ENCODE results near the gene PAWR.

PAWR gene, protein sequence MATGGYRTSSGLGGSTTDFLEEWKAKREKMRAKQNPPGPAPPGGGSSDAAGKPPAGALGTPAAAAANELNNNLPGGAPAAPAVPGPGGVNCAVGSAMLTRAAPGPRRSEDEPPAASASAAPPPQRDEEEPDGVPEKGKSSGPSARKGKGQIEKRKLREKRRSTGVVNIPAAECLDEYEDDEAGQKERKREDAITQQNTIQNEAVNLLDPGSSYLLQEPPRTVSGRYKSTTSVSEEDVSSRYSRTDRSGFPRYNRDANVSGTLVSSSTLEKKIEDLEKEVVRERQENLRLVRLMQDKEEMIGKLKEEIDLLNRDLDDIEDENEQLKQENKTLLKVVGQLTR

DNA sequence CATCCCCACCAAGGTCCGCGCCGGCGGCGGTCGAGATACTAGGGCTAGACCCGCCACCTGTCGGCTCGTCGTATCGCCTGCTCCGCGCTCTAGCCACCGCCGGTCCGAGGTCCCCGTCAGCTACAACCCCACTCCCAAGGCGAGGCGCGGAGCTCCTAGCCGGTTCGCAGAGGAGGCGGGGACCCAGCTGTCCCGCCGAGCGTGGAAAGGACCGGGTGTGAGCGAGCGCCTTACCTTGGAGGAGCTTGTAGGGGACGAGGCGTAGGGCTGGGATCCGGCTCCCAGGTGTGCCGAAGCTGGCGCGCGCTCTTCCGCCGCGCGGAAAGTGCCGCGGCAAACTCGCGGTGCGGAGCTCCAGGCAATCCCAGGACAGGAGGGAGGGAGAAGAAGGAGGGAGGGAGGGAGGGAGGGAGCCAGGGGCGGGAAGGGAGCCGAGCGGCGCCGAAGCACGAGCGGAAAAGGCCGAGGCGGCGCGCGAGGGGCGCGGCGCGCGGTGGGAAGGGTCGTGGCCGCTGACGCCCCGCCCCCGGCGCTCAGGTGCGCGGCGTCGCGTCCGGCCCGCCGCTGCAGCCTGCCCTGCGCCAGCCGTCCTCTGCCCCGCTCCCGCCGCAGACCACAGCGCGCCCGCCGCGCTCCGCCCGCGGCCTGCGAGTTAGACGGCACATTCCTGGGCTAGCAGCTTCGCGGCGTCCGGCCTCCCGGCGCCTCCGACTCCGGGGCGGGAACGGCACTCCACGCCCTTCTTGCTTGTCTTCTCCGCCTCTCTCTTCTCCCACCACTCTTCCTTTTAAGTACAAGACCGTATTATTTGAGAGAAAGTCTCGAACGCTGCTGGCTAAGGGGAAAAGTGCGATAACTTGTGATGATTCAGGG, at the start of gene PAWR:
Gene PAWR, minus strand, starts transcription at position 327 of the 873 bp plus-strand sequence. CDS start 720 bp downstream, outside the sequence.
- peak; percentile 84 for DNase-seq (ENCODE audit: low spot score)

DNA sequence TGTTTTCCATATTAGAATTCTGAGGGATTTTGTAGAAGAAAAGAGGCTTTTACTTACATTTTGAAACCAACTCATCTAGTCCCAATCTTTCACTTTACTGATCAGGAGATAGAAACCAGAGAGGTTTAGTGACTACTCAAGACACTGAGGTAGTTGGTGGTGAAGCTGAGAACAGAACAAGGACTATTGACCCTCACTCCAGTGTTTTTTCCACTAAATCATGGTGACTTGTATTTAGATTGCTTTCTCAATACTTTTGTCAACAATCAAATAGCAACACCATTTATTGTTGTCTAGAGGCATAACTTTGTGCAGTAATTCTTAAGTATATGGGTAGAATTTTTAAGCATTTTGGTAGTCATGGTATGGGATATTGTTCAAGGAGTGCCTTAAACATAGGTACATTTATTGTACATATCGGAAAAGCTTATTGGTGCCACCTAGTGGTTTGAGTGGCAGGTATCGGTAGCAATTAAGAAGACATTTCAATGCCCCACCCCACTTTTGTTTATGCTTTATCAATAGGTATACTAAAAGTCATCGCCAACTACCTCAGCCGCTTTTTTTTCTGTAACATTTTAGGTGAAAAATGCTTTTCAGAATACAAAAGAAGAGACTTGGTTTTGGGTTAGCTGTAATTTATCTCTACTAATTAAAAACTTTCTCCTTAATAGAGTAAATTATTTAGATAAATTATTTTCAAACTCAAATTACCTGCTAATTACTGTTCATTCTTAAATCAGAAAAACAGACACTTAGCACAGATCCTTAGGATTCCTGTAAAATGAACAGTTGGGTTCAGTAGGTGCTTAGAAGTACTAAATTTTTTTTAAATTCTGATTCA, 47.3 kb upstream of the PAWR start:
- DNase-seq (ENCODE audit: low spot score): peak; percentile 48

DNA sequence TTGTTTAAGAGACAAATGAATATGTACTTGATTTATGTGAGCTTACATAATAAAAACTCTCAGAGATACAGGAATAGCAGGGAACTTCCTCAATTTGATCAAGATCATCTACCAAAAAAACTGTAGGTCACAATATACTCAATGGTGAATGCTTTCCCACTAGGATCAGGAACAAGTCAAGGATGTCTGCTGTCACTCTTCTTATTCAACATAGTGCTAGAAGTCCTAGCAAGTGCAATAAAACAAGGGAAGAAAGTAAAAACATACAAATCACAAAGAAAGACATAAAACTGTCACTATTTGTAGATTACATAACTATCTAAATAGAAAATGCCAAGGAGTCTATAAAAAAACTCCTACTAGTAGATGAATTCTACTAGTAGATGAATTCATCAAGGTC, 41.9 kb upstream of the PAWR start:
- DNase-seq (ENCODE audit: low spot score): no peak

DNA sequence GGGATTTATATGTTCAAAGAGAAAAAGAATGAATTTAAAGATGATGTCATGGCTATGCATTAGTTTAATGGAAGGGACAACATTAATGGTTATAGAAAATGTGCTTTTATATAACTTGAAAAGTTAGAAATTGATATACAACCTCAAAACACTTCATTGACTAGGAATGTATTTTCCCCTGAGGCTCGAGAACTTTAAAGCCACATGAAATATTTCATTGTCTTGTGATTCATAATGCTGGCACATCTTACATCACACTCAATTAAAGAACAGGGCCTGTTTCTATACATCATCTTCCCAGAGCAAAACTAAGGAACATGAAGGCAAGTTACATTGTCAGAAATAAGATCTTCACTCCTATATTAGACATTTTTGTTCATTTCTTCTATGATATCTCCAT, 35.2 kb upstream of the PAWR start:
- no peak for DNase-seq (ENCODE audit: low spot score)

DNA sequence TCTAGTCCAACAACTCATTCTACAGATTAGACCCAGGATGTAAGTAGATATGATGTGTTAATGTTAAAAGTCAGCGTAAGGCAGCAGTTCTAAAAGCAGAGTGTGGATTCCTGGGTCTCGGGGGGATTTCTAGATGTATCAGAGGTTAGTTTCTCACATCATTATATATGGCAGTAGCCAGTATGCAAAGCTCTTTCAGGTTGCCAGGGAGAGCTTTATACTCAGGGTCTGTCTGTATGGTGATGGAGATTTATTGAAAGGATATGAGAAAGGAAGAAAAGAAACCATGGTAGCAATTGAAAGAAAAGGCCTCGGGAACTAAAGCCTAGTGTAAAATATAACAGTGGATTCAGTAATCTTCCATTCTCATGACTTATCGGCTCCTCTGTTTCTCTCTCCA, 26.2 kb upstream of the PAWR start:
- DNase-seq (ENCODE audit: low spot score): no peak

DNA sequence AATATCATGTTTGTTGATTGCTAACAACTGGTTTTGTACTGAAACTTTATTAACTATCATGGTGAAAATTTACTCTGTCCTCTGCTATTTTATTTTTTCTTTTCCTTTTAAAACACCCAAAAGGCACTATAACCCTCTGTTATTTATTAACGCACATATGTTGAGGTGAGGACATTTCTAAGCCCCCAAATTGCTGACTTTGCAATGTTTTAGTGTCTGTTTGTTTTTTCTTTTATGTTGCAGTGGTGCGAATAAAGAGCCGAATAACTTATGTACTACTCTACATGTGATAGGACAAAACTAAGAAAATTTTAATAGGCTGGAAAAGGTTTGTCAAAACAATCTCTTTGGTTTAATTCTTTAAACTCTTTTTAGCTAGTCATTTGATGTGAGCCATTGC, 24.5 kb upstream of the PAWR start:
- DNase-seq (ENCODE audit: low spot score): no peak

DNA sequence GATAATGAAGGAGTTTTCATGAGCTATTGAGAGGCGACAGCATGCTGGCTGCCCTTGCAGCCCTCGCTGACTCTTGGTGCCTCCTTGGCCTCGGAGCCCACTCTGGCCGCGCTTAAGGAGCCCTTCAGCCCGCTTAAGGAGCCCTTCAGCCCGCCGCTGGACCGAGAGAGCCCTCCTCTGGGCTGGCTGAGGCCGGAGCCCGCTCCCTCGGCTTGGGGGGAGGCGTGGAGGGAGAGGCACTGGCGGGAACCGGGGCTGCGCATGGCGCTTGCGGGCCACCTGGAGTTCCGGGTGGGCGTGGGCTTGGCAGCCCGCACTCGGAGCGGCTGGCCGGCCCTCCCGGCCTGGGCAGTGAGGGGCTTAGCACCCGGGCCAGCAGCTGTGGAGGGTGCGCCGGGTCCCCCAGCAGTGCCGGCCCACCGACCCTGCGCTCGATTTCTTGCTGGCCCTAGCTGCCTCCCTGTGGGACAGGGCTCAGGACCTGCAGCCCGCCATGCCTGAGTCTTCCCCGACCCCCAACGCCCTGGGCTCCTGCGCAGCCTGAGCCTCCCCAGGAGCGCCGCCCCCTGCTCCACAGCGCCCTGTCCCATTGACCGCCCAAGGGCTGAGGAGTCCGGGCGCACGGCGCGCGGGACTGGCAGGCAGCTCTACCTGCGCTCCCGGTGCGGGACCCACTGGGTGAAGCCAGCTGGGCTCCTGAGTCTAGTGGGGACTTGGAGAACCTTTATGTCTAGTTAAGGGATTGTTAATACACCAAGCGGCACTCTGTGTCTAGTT, 20.1 kb upstream of the PAWR start:
- no peak for DNase-seq (ENCODE audit: low spot score)

DNA sequence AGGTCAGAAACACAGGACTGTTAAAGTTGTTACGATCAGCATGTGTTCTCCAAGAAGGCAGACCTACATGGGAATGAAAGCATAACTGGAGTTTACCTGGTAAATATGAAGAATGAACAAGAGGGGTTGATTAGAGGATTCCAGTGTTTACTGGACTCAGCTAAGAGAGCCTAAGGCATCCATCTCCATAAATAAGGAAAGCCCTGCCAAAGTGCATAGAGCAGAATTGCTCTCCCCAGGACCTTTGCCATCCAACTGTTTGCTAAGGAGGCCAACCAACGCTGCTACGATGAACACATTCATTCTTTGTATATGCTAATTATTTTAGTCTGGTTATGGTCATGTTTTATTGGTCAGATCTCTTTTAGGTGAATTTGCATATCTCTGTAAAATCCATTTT, 17.1 kb upstream of the PAWR start:
- no peak for DNase-seq (ENCODE audit: low spot score)

DNA sequence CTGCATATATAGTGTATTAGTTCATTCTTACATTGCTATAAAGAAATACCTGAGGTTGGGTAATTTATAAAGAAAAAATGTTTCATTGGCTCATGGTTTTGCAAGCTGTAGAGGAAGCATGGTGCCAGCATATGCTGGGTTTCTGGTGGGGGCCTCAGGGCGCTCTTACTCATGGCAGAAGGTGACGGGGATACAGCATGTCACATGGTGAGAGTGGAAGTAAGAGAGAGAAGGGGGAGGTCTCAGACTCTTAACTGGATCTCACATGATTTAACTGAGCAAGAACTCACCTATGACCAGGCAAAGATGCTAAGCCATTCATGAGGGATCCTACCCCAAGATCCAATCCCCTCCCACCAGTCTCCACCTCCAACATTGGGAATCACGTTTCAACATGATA, 15.9 kb upstream of the PAWR start:
- DNase-seq (ENCODE audit: low spot score): no peak

DNA sequence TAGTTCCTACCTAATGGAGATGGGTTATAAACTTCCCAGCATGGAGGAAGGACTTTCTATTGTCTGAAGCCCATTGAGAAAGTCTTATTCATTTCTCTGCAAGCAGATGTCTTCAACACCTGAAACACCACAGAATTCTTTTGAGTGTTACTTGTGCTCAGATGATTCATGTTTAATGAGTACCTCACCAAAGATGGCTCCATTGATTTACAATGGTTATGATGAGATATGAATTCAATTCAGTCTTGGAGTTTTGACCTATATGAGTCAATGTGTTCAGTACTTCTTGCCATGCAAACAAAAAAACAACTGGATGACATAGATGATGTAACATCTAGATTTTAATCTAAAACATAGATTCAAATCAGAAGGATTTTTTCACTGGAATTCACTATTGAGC, 15.4 kb upstream of the PAWR start:
- DNase-seq (ENCODE audit: low spot score): no peak

DNA sequence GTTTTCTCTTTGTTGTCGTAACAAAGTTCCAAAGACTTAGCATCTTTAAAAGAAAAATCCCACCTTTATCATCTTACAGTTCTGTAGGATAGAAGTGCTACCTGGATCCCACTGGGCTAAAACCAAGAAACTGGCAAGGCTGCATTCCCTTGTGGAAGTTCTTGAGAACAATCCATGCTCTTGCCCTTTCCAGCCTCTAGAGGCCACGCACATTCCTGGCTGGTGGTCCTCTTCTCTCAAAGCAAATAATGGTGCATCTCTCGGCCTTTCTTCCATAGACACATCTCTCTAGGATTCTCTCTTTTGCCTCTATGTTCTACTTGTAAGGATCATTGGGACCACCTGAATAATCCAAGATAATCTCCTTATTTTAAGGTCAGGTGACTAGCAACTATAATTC, 8.2 kb upstream of the PAWR start:
- DNase-seq (ENCODE audit: low spot score): no peak

DNA sequence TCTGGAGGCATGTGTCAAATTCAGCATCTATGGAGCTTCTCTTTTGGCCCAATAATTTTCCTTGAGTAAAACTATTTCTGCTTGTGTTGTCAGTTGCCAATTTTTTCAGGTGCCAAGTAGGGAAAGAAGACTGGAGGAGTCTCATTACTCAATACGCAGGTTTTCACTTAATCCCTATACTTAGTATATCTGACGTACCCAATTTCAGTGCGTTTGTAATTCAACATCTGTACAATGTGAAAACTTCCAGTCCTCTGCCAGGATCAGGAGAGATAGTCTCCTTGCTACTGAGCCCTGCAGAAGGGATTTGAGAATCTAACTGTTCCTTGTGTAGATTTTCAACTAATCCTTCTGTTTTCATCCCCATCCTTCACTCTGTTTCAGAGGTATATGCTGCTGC, 5.7 kb upstream of the PAWR start:
- DNase-seq (ENCODE audit: low spot score): no peak

DNA sequence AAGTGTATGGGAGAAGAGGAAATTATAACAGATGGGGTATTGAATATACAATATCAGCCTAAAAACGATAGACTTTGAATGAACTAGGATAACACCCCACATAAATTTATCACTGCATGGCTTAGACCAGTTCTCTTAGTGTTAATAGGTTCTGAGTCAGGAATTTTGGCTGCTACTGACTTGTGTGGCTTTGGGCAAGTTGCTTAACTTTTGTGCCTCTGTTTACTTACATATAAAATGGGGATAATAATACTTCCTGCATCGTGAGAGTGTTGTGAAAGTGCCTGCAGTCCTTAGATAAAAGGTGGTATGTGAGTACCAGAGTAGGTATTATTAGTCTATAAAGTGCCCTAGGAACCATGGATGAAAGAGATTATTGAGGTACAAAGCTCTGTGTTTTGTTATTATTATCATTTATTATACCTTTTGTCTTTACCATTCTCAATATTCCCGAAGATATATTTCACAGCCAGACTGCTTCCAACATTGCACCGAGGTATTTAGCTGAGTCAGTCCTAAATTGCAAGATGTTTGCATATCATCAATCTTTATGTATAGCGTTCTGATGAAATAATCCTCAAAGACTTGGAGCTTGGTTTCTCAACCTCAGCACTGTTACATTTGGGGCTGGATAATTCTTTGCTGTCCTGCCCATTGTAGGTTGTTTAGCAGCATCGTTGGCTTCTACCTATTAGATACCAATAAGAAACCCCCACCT, 2.3 kb upstream of the PAWR start:
- DNase-seq (ENCODE audit: low spot score): no peak

DNA sequence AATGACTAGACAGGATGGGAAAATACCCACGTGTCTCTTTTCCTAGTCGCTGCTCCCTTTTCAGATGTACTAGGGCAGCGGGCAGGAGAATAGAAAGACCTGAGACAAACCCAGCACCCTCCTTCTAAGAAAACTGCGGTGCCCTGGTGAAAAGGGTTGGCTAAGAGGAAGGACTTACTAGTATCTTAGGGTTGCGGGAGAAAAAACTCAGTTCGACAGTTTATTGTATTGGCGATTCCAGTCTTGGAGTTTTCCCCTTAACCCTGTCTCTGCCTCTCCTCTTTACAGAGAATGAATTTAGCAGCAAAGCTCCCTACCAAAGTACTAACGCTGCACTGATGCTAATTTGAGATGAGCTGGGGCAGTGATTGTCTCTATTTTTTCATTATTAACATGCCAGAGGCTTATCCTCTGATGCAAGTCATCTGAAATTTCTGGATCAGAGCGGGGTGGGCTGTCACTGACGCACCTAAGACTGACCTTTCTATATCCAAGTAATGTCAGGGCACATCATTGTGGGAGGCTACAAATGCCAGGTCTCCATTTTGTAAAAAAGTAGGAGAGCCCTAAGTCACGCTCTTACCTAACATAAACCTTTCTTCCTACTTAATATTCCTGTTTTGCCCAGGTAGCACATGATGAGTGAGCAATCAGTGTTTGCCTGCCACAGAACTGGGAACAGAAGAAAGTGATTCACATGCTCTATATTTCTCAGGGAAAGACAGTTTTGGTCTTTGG, 916 bp upstream of the PAWR start:
- peak; percentile 7 for DNase-seq (ENCODE audit: low spot score)

DNA sequence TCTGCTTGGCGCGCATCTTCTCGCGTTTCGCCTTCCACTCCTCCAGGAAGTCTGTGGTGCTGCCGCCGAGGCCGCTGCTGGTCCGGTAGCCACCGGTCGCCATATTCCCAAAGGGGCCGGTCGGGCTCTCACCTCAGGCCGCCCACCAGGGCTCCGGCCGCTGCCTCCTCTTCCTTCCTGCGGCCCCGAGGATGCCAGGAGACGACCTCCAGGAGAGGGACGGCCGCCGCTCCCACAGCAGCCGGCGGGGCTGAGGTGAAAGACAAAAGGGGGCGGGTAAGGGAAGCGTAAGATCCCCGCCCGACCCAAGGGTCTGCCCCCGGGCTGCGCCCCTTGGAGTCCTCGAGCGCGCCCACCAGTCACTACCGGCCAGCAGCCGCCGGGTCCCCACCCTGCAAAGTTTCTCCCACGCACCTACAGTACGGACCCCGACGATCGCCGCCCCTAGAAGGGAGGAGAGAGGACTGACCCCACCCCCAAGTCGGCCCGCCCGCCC, 574 bp downstream of the PAWR start:
- DNase-seq (ENCODE audit: low spot score): no peak

DNA sequence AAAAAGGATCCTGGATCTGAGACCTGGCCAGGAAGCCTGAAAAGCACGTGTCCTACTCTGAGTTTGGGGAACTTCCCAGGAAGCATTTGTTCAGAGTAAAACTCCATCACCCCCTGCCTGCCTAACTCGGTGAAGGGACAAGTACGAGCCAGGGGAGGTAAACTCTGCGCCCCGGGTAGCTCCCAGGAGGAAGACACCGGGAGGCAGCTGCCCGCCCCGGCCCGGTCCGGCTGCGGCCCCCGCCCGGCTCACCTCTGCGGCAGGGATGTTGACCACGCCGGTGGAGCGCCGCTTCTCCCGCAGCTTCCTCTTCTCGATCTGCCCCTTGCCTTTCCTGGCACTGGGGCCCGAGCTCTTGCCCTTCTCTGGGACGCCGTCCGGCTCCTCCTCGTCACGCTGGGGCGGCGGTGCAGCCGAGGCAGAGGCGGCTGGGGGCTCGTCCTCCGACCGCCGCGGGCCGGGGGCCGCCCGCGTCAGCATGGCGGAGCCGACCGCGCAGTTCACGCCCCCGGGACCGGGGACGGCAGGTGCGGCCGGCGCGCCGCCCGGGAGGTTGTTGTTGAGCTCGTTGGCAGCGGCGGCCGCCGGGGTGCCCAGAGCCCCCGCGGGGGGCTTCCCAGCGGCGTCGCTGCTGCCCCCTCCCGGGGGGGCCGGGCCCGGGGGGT, 1.2 kb downstream of the PAWR start:
- peak; percentile 56 for DNase-seq (ENCODE audit: low spot score)

DNA sequence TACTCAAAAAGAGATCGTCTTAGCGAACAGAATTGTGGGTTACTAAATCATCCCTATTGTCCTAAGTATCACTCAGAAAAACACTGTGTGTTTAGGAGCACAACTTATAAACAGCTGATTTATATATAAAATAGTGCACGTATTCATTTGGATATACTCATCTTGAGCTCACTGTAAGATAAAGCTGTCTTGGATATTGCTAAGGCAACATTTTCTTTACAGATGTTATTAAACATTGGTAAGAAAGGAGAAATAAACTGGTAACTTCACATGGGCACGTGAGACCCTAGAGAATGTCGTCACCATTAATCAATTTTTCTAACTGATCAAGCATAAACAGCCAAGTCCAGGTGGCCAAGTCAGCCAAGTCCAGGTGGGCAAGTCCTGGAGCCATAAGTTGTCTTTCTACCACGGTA, 1.7 kb downstream of the PAWR start:
- DNase-seq (ENCODE audit: low spot score): peak; percentile 10

DNA sequence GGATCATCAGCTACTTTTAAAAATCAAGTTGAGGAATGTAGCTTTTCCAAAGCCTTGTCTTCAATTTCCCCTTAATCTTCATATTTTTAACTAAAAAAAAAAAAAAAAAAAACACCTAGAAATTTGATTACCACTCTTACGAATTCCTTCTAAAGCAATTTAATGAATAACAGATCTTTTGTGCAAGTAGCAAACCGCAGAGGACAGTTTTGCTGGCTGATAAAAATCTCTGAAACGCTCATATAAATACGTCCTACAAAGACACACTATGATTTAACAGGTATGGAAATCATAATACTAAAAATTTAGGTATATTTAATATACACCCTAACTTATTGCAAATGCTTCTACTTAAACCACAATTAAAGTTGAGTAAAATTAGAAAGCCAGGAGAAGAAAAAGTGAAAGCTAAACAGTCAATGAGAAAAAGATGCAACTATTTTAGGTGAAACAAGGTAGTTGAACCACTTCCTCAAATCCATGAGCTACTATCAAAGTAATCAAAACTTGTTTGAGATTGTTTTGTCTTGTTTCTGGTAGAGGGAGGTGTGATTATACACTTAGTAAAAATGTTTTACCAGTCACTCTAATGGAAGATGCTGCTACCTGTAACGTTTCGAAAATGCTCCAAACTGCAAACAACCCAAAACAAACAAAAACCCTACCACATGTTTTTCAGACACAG, 2.2 kb downstream of the PAWR start:
- DNase-seq (ENCODE audit: low spot score): peak; percentile 22

DNA sequence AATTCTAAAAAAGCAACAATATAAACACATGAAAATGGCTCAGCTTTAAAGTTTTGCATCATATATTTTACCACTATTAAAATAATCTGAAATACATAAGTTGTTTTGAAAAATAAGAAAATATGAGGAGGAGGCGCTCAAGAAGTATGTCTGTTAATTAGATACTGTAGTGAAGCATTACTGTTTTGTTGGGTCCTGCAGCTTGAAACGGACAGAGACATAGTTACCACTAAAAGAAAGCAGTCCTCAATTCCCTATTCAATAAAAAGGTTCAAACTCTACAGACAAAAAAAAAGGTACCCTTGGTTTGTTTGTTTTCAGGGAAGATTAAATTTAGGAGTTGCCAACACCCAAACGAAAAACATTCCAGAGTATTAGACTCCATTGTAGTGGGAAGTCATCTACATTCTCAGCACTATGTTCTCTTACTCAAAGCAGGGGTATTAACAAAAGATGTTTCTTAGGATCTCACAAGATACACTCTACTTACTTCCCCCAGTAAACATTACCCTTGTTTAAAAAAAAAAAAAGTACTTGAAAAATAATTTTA, 3.0 kb downstream of the PAWR start:
- no peak for DNase-seq (ENCODE audit: low spot score)

Measured in germinal center (tissue), 1 donor.